HepG2 (cell line): ENCODE results near the gene CENPM. TPM values are rescaled to one million over a fixed set of nuclear protein-coding genes. Genes with fewer than 3 reads are reported as not detected.

Source experiments
- ATAC-seq: fragments of 200-7000 bp; cut with Tn5 transposase; 3 replicates; pipeline ENCODE4 v1.9.1; 2020; ENCODE audit warnings: mild to moderate bottlenecking, moderate library complexity
- BruUV-seq: library from RNA; stranded (reverse); fragments of 400-500 nt; replicated peaks from 2 replicates; lab custom pipeline; 2021; lab: Mats Ljungman, UMichigan
- CTCF ChIA-PET: fragments of 300-600 bp; formaldehyde crosslinking; extraction: SDS; loops from one replicate; lab custom pipeline; 2021; ENCODE audit warnings: low total read pairs, inconsistent platforms, low intra/inter-chr PET ratio; lab: Yijun Ruan, JAX
- POLR2A ChIA-PET: fragments of 350-600 bp; sonication (Branson Sonifier 250); formaldehyde crosslinking; loops from one replicate; lab custom pipeline; 2020; ENCODE audit warnings: antibody characterized with exemption, inconsistent platforms; lab: Yijun Ruan, JAX
- DNase-seq: peaks from one replicate; pipeline ENCODE4 v3.0.0-alpha.2; 2015; ENCODE audit warnings: low spot score
- FAIRE-seq: peaks from 3 replicates; lab custom pipeline; 2011; peaks lifted over from hg19 to GRCh38; lab: Jason Lieb, UNC
- H2AFZ ChIP-seq: one replicate; pipeline ENCODE4 v1.6.1; 2011; ENCODE audit warnings: low read length, inconsistent platforms
- H3K27ac ChIP-seq: fragments of 300-600 bp; 3 replicates; pipeline ENCODE4 v1.8.0; 2011; ENCODE audit warnings: mixed run types, mild to moderate bottlenecking, mixed read lengths, low read length, inconsistent platforms; ENCODE audit not compliant: insufficient read depth; ENCODE audit errors: extremely low read length
- H3K27me3 ChIP-seq, 2 experiments: fragments of 200-600 bp in 1 of 2; 2 replicates in 1 of 2; 3 replicates in 1 of 2; pipeline versions ENCODE4 v1.6.0 to v1.8.0; 2011; ENCODE audit warnings: low read length in 2 of 2, mild to moderate bottlenecking in 2 of 2, moderate library complexity in 2 of 2, inconsistent platforms in 1 of 2; ENCODE audit not compliant: insufficient read depth in 2 of 2, control insufficient read depth in 1 of 2
- H3K36me3 ChIP-seq, 2 experiments: fragments of 200-600 bp in 1 of 2; replicated peaks in 1 of 2; 2 replicates in 1 of 2; 3 replicates in 1 of 2; pipeline versions ENCODE4 v1.5.1 to v1.8.0; 2011; ENCODE audit warnings: low read length in 2 of 2, inconsistent platforms in 1 of 2; ENCODE audit not compliant: insufficient read depth in 2 of 2, control insufficient read depth in 1 of 2
- H3K4me1 ChIP-seq: 2 replicates; pipeline ENCODE4 v1.5.1; 2012; ENCODE audit warnings: low read length, inconsistent platforms; ENCODE audit not compliant: insufficient read depth
- H3K4me2 ChIP-seq: 2 replicates; pipeline ENCODE4 v1.6.0; 2011; ENCODE audit warnings: low read depth, low read length, inconsistent platforms
- H3K4me3 ChIP-seq, 3 experiments: fragments of 200-600 bp in 1 of 3; sonication (generic), shearing (Covaris generic) in 1 of 3; replicated peaks in 1 of 3; 2 replicates each; pipeline ENCODE4 v1.5.1; 2011 to 2016; ENCODE audit warnings: low read length in 3 of 3, inconsistent platforms in 2 of 3, low read depth in 2 of 3, mild to moderate bottlenecking in 2 of 3, control low read depth in 1 of 3, mixed read lengths in 1 of 3; ENCODE audit not compliant: insufficient read depth in 1 of 3
- H3K79me2 ChIP-seq: one replicate; pipeline ENCODE4 v1.6.1; 2011; ENCODE audit warnings: low read length, inconsistent platforms; ENCODE audit not compliant: insufficient read depth
- H3K9ac ChIP-seq: 2 replicates; pipeline ENCODE4 v1.6.0; 2011; ENCODE audit warnings: mild to moderate bottlenecking, low read depth, low read length, inconsistent platforms; ENCODE audit not compliant: insufficient read depth
- H3K9me3 ChIP-seq: 2 replicates; pipeline ENCODE4 v1.5.1; 2012; ENCODE audit warnings: mild to moderate bottlenecking, low read length
- H4K20me1 ChIP-seq: 2 replicates; pipeline ENCODE4 v1.6.0; 2011; ENCODE audit warnings: inconsistent platforms, mild to moderate bottlenecking, low read length, moderate library complexity; ENCODE audit not compliant: insufficient read depth
- ADNP ChIP-seq: sonication (generic); formaldehyde crosslinking; IDR thresholded peaks from 2 replicates; pipeline ENCODE4 v1.4.0; 2020; ENCODE audit warnings: missing genetic modification reagents
- AGO1 ChIP-seq: fragments of 200-400 bp; formaldehyde crosslinking; IDR thresholded peaks from 2 replicates; pipeline ENCODE4 v1.6.1; 2017; ENCODE audit warnings: mild to moderate bottlenecking, low read depth, low read length, moderate library complexity; ENCODE audit not compliant: poor library complexity, severe bottlenecking
- EZH2 ChIP-seq: conservative IDR thresholded peaks from 2 replicates; pipeline ENCODE4 v1.6.1; 2012; ENCODE audit warnings: mild to moderate bottlenecking, low read depth, low read length, moderate library complexity
- GABPB1 ChIP-seq: IDR thresholded peaks from 2 replicates; pipeline ENCODE4 v1.6.1; 2016; ENCODE audit warnings: mild to moderate bottlenecking, missing genetic modification reagents, moderate library complexity, missing compliant biosample characterization
- HNRNPLL ChIP-seq: fragments of 200-400 bp; formaldehyde crosslinking; IDR thresholded peaks from 2 replicates; pipeline ENCODE4 v1.6.1; 2017; ENCODE audit warnings: mild to moderate bottlenecking, low read depth, low read length; ENCODE audit not compliant: poor library complexity, severe bottlenecking
- WGBS: methylation state at CpG from one replicate; pipeline ENCODE4 v1.1.6; 2017; ENCODE audit warnings: low lambda C conversion rate; 5-methylcytosine and 5-hydroxymethylcytosine counted together
- in situ Hi-C: cut with HindIII; loops from 2 replicates; pipeline ENCODE4 v1.10.0; 2017; ENCODE audit warnings: low pct_unique_long_range_greater_than_20kb; ENCODE audit not compliant: extremely low pct_ligation_motif_present
- intact Hi-C: fragments of 100-400 bp; cut with micrococcal nuclease; formaldehyde crosslinking; loops from one replicate; pipeline ENCODE4 v1.10.0; 2022; ENCODE audit not compliant: unreplicated experiment
- polyA plus RNA-seq, 8 experiments: library from polyadenylated mRNA; depleted of rRNA in 3 of 8; stranded (reverse) in 7 of 8; unstranded in 1 of 8; fragments of >200 nt; fragmentation: Illumina TruSeq in 4 of 8; extraction: Trizol in 4 of 8; gene quantifications; 2 replicates each; pipeline versions ENCODE4 v1.2.1 to v1.2.3, GENCODE V29; 2011 to 2016; ENCODE audit warnings: low read depth in 4 of 8, missing spikeins in 1 of 8, mixed read lengths in 1 of 8; ENCODE audit not compliant: insufficient read depth in 1 of 8
- total RNA-seq, 5 experiments: library from RNA; depleted of rRNA; stranded (reverse); fragments of >200 nt; fragmentation: Illumina TruSeq; extraction: Trizol; gene quantifications; 2 replicates each; pipeline ENCODE4 v1.2.3, GENCODE V29; 2016; ENCODE audit warnings: low read depth in 1 of 5
- TF ChIP-seq, protein P1 (sequence below): sonication (generic); formaldehyde crosslinking; IDR thresholded peaks from 2 replicates; pipeline ENCODE4 v1.5.1; 2020; ENCODE audit warnings: mild to moderate bottlenecking, missing genetic modification reagents, moderate library complexity
- TF ChIP-seq, protein P2 (sequence below): IDR thresholded peaks from 2 replicates; pipeline ENCODE4 v1.6.1; 2012; ENCODE audit warnings: inconsistent platforms
- TF ChIP-seq, protein P3 (sequence below): sonication (generic); formaldehyde crosslinking; IDR thresholded peaks from 2 replicates; pipeline ENCODE4 v1.8.0; 2022; ENCODE audit warnings: missing genetic modification reagents, mild to moderate bottlenecking, moderate library complexity, borderline replicate concordance

The CENPM gene
- total and polyA plus RNA-seq, 2 of the 13 experiments (the other 11 are each of a cell fraction or from before 2014, with no cell fraction given) = 11.2 to 37.3 TPM

- no peak overlapping the region for H3K27ac ChIP-seq
- H3K4me1 ChIP-seq = peaks cover 44% of the 10 kb centered on the region
- ChIA-PET POLR2A (no interaction called here), CTCF (no interaction called here)
- no peak overlapping the region for H3K9ac ChIP-seq
- H3K79me2 ChIP-seq = no peaks in the 10 kb centered on the region
- FAIRE-seq (no peak), ATAC-seq (peak; percentile 6; the same call in 1 of the 3 replicates), DNase-seq (no peak)
- peak overlapping the region; percentile 11 to 59 (median 15); a peak in 4 of 6 replicates for H3K4me3 ChIP-seq
- no peaks in the 10 kb centered on the region for H3K9me3 ChIP-seq
- in situ Hi-C loops (no loop called here), intact Hi-C loops (no loop called here)
- H3K4me2 ChIP-seq = peak overlapping the region; percentile 60
- no TSS peak for BruUV-seq
- WGBS = 36% methylated on average over 24 of the region's 62 CpGs
- TF ChIP-seq AGO1 (peak; percentile 45), GABPB1 (peak; percentile 41; the same call in 1 of the 2 replicates), HNRNPLL (peak; percentile 8), EZH2 (0 out of 2 replicates have a peak, but pooled peaks have one; percentile 56), ADNP (CRISPR knock-in tag) (no peak)
- TF ChIP-seq, protein P1, sequence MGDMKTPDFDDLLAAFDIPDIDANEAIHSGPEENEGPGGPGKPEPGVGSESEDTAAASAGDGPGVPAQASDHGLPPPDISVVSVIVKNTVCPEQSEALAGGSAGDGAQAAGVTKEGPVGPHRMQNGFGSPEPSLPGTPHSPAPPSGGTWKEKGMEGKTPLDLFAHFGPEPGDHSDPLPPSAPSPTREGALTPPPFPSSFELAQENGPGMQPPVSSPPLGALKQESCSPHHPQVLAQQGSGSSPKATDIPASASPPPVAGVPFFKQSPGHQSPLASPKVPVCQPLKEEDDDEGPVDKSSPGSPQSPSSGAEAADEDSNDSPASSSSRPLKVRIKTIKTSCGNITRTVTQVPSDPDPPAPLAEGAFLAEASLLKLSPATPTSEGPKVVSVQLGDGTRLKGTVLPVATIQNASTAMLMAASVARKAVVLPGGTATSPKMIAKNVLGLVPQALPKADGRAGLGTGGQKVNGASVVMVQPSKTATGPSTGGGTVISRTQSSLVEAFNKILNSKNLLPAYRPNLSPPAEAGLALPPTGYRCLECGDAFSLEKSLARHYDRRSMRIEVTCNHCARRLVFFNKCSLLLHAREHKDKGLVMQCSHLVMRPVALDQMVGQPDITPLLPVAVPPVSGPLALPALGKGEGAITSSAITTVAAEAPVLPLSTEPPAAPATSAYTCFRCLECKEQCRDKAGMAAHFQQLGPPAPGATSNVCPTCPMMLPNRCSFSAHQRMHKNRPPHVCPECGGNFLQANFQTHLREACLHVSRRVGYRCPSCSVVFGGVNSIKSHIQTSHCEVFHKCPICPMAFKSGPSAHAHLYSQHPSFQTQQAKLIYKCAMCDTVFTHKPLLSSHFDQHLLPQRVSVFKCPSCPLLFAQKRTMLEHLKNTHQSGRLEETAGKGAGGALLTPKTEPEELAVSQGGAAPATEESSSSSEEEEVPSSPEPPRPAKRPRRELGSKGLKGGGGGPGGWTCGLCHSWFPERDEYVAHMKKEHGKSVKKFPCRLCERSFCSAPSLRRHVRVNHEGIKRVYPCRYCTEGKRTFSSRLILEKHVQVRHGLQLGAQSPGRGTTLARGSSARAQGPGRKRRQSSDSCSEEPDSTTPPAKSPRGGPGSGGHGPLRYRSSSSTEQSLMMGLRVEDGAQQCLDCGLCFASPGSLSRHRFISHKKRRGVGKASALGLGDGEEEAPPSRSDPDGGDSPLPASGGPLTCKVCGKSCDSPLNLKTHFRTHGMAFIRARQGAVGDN (CRISPR knock-in tag) = peak; percentile 58
- TF ChIP-seq, protein P2, sequence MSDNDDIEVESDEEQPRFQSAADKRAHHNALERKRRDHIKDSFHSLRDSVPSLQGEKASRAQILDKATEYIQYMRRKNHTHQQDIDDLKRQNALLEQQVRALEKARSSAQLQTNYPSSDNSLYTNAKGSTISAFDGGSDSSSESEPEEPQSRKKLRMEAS = 0 out of 2 replicates have a peak, but pooled peaks have one; percentile 12
- TF ChIP-seq, protein P3, sequence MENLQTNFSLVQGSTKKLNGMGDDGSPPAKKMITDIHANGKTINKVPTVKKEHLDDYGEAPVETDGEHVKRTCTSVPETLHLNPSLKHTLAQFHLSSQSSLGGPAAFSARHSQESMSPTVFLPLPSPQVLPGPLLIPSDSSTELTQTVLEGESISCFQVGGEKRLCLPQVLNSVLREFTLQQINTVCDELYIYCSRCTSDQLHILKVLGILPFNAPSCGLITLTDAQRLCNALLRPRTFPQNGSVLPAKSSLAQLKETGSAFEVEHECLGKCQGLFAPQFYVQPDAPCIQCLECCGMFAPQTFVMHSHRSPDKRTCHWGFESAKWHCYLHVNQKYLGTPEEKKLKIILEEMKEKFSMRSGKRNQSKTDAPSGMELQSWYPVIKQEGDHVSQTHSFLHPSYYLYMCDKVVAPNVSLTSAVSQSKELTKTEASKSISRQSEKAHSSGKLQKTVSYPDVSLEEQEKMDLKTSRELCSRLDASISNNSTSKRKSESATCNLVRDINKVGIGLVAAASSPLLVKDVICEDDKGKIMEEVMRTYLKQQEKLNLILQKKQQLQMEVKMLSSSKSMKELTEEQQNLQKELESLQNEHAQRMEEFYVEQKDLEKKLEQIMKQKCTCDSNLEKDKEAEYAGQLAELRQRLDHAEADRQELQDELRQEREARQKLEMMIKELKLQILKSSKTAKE = no peak
- TF ChIP-seq, all 625 proteins: peak for 6
- Histone ChIP-seq H2AFZ (no peak overlapping the region), H4K20me1 (peaks cover 8% of the 10 kb centered on the region; the same call in 1 of the 2 replicates), H3K36me3 (no peaks in the 10 kb centered on the region), H3K27me3 (peaks cover 10 to 59% of the 10 kb centered on the region in 2 experiments)
Measured at GRCh38 chr22:41919357-41920224, 27.4 kb downstream of the CENPM start.
